BE2C (cell line): ENCODE data around the gene MTX1.
"Not testable (repeated sequence)": the region's sequence is repeated elsewhere in the genome, so short reads cannot be mapped to it uniquely, and the experiment has no call there.

Source experiments
- DNase-seq: peaks from one replicate; pipeline ENCODE4 v3.0.0-alpha.2; 2020
- H3K27me3 ChIP-seq: fragments of 250-450 bp; sonication (Bioruptor Pico); 2 replicates; pipeline ENCODE4 v1.5.1; 2020; ENCODE audit warnings: mild to moderate bottlenecking
- H3K36me3 ChIP-seq: fragments of 250-450 bp; sonication (Bioruptor Pico); 2 replicates; pipeline ENCODE4 v1.5.1; 2020; ENCODE audit warnings: mild to moderate bottlenecking
- H3K4me1 ChIP-seq: fragments of 250-450 bp; sonication (Bioruptor Pico); 2 replicates; pipeline ENCODE4 v1.5.1; 2020
- H3K4me3 ChIP-seq: 2 replicates; pipeline ENCODE4 v1.5.1; 2011; ENCODE audit warnings: low read depth, low read length
- H3K9me3 ChIP-seq: fragments of 250-450 bp; sonication (Bioruptor Pico); 2 replicates; pipeline ENCODE4 v1.5.1; 2020
- CTCF ChIP-seq: IDR thresholded peaks from 2 replicates; pipeline ENCODE4 v1.5.1; 2012; ENCODE audit warnings: mild to moderate bottlenecking, low read depth, low read length

MTX1 gene

GRCh38 chr1:155166471-155167165, 41.9 kb upstream of the MTX1 start:
- peak overlapping the region; percentile 42 for H3K4me3 ChIP-seq
- H3K36me3 ChIP-seq = no peaks in the 10 kb centered on the region
- H3K9me3 ChIP-seq = no peaks in the 10 kb centered on the region
- TF ChIP-seq CTCF = no peak
- H3K27me3 ChIP-seq = no peaks in the 10 kb centered on the region
- DNase-seq = peak; percentile 61
- peaks cover 2% of the 10 kb centered on the region for H3K4me1 ChIP-seq

- Histone ChIP-seq H3K27me3 (no peaks in the 10 kb centered on the region), H3K36me3 (no peaks in the 10 kb centered on the region), H3K9me3 (no peaks in the 10 kb centered on the region), H3K4me1 (peaks cover 2% of the 10 kb centered on the region), H3K4me3 (peak overlapping the region; percentile 42)
- peak; percentile 92 for DNase-seq
- TF ChIP-seq CTCF = peak; percentile 95
Measured at GRCh38 chr1:155167166-155168104, 41.1 kb upstream of the MTX1 start.

GRCh38 chr1:155168105-155168445, 40.4 kb upstream of the MTX1 start:
- not testable (repeated sequence) for H3K4me3 ChIP-seq, H3K27me3 ChIP-seq, H3K9me3 ChIP-seq, H3K36me3 ChIP-seq, H3K4me1 ChIP-seq, DNase-seq

- no peak for TF ChIP-seq CTCF
- no peaks in the 10 kb centered on the region for H3K27me3 ChIP-seq
- DNase-seq = no peak
- no peaks in the 10 kb centered on the region for H3K36me3 ChIP-seq
- H3K4me3 ChIP-seq = no peak overlapping the region
- no peaks in the 10 kb centered on the region for H3K9me3 ChIP-seq
- H3K4me1 ChIP-seq = peaks cover 2% of the 10 kb centered on the region
Measured at GRCh38 chr1:155168456-155169210, 39.9 kb upstream of the MTX1 start.

GRCh38 chr1:155169541-155169940, 39.0 kb upstream of the MTX1 start:
- no peaks in the 10 kb centered on the region for H3K27me3 ChIP-seq

More at GRCh38 chr1:155169541-155169940, 39.0 kb upstream of the MTX1 start:
- Histone ChIP-seq H3K4me1 (peaks cover 2% of the 10 kb centered on the region), H3K36me3 (no peaks in the 10 kb centered on the region), H3K9me3 (no peaks in the 10 kb centered on the region), H3K4me3 (no peak overlapping the region)
- no peak for DNase-seq
- no peak for TF ChIP-seq CTCF
